HEK293T (cell line): ENCODE data around the gene PHAF1.
A peak's percentile ranks its signal among the peaks of the same experiment; 100 is the strongest.

Source experiments
- CTCF ChIA-PET: fragments of 350-600 bp; formaldehyde crosslinking; extraction: SDS; loops from one replicate; lab custom pipeline; 2021; ENCODE audit warnings: antibody characterized with exemption, inconsistent platforms; lab: Yijun Ruan, JAX
- POLR2A ChIA-PET: fragments of 350-600 bp; formaldehyde crosslinking; extraction: SDS; loops from one replicate; lab custom pipeline; 2020; ENCODE audit warnings: antibody characterized with exemption, inconsistent platforms; lab: Yijun Ruan, JAX
- DNase-seq: peaks from one replicate; pipeline ENCODE4 v3.0.0; 2012; ENCODE audit warnings: mixed read lengths; ENCODE audit errors: extremely low spot score
- ARNT ChIP-seq: fragments of 450-650 bp; IDR thresholded peaks from 2 replicates; pipeline ENCODE4 v1.6.1; 2017; ENCODE audit warnings: mild to moderate bottlenecking
- BHLHE40 ChIP-seq: fragments of 450-650 bp; IDR thresholded peaks from 2 replicates; pipeline ENCODE4 v1.6.1; 2016; ENCODE audit warnings: mild to moderate bottlenecking, moderate library complexity, borderline replicate concordance
- CTBP1 ChIP-seq: fragments of 450-650 bp; IDR thresholded peaks from 2 replicates; pipeline ENCODE4 v1.6.1; 2016; ENCODE audit warnings: borderline replicate concordance
- ELF4 ChIP-seq: fragments of 450-650 bp; IDR thresholded peaks from 2 replicates; pipeline ENCODE4 v1.6.1; 2017; ENCODE audit warnings: antibody characterized with exemption
- FOXA1 ChIP-seq: fragments of 450-650 bp; IDR thresholded peaks from 2 replicates; pipeline ENCODE4 v1.6.1; 2016; ENCODE audit warnings: mild to moderate bottlenecking
- FOXK2 ChIP-seq: fragments of 450-650 bp; IDR thresholded peaks from 2 replicates; pipeline ENCODE4 v1.6.1; 2016; ENCODE audit warnings: mild to moderate bottlenecking
- FOXM1 ChIP-seq: fragments of 450-650 bp; IDR thresholded peaks from 2 replicates; pipeline ENCODE4 v1.6.1; 2017; ENCODE audit warnings: mild to moderate bottlenecking, borderline replicate concordance
- HDGF ChIP-seq: fragments of 450-650 bp; IDR thresholded peaks from 2 replicates; pipeline ENCODE4 v1.6.1; 2017; ENCODE audit warnings: antibody characterized with exemption, borderline replicate concordance
- L3MBTL2 ChIP-seq: fragments of 450-650 bp; conservative IDR thresholded peaks from 2 replicates; pipeline ENCODE4 v1.6.1; 2016; ENCODE audit warnings: mild to moderate bottlenecking
- LEF1 ChIP-seq: fragments of 450-650 bp; IDR thresholded peaks from 2 replicates; pipeline ENCODE4 v1.6.1; 2017; ENCODE audit warnings: mild to moderate bottlenecking, borderline replicate concordance
- NFRKB ChIP-seq: fragments of 450-650 bp; IDR thresholded peaks from 2 replicates; pipeline ENCODE4 v1.6.1; 2016; ENCODE audit warnings: mild to moderate bottlenecking, moderate library complexity
- PKNOX1 ChIP-seq: fragments of 450-650 bp; IDR thresholded peaks from 2 replicates; pipeline ENCODE4 v1.6.1; 2016
- SP1 ChIP-seq: fragments of 450-650 bp; IDR thresholded peaks from 2 replicates; pipeline ENCODE4 v1.6.1; 2017
- SUZ12 ChIP-seq: fragments of 450-650 bp; IDR thresholded peaks from 2 replicates; pipeline ENCODE4 v1.6.1; 2016; ENCODE audit warnings: mild to moderate bottlenecking
- TARDBP ChIP-seq: fragments of 450-650 bp; IDR thresholded peaks from 2 replicates; pipeline ENCODE4 v1.6.1; 2016
- ZNF384 ChIP-seq: fragments of 450-650 bp; IDR thresholded peaks from 2 replicates; pipeline ENCODE4 v1.6.1; 2016

The PHAF1 gene

GRCh38 chr16:67179421-67180080, 69.8 kb downstream of the PHAF1 start:
- DNase-seq: no peak
- ChIA-PET POLR2A (no interaction called here), CTCF (no interaction called here)
- TF ChIP-seq FOXA1 (no peak), L3MBTL2 (no peak), NFRKB (no peak), SUZ12 (no peak), HDGF (no peak), PKNOX1 (no peak), ARNT (no peak), ZNF384 (no peak), FOXK2 (no peak), LEF1 (no peak), ELF4 (no peak), FOXM1 (no peak), SP1 (no peak), BHLHE40 (no peak), TARDBP (no peak), CTBP1 (no peak)

- no peak for TF ChIP-seq BHLHE40
- TF ChIP-seq HDGF: no peak
- no peak for TF ChIP-seq SP1
- TF ChIP-seq PKNOX1: no peak
- no peak for TF ChIP-seq FOXM1
- TF ChIP-seq ARNT: no peak
- no peak for TF ChIP-seq ZNF384
- TF ChIP-seq TARDBP: no peak
- no peak for TF ChIP-seq SUZ12
- no peak for TF ChIP-seq LEF1
- no peak for TF ChIP-seq NFRKB
- TF ChIP-seq FOXK2: no peak
- POLR2A ChIA-PET: no interaction called here
- CTCF ChIA-PET: no interaction called here
- no peak for DNase-seq
Observed at GRCh38 chr16:67180166-67180565, 70.4 kb downstream of the PHAF1 start.

GRCh38 chr16:67181346-67181745, 71.6 kb downstream of the PHAF1 start:
- ChIA-PET CTCF (interaction anchor here (0.9 kb wide), 1 partner anchor 11 kb away, joined by 3 read pairs; the partner anchor contains the start of gene NOL3), POLR2A (no interaction called here)
- no peak for TF ChIP-seq NFRKB
- no peak for TF ChIP-seq FOXA1
- no peak for TF ChIP-seq ZNF384
- no peak for TF ChIP-seq SUZ12
- TF ChIP-seq ARNT: no peak
- no peak for TF ChIP-seq SP1
- TF ChIP-seq CTBP1: no peak
- TF ChIP-seq HDGF: no peak
- TF ChIP-seq TARDBP: no peak
- TF ChIP-seq L3MBTL2: no peak
- no peak for DNase-seq

- CTCF ChIA-PET: interaction anchor here (0.7 to 0.9 kb wide), 3 partner anchors 12 to 27 kb away, joined by 3 read pairs; partner anchors contain the start of gene NOL3
- no peak for DNase-seq
- TF ChIP-seq SUZ12 (no peak), NFRKB (no peak), ELF4 (no peak), L3MBTL2 (no peak), FOXA1 (no peak), HDGF (no peak), SP1 (no peak)
- POLR2A ChIA-PET: interaction anchor here (0.7 to 1.1 kb wide), 2 partner anchors 12 to 228 kb away, joined by 3 to 5 read pairs; partner anchors contain the start of gene NOL3
Observed at GRCh38 chr16:67182288-67182687, 72.5 kb downstream of the PHAF1 start.

GRCh38 chr16:67183284-67183626, 73.5 kb downstream of the PHAF1 start:
- ChIA-PET CTCF (interaction anchor here (0.9 kb wide), 1 partner anchor 13 kb away, joined by 3 read pairs; the partner anchor contains the start of gene NOL3), POLR2A (no interaction called here)
- DNase-seq: no peak
- TF ChIP-seq ELF4 (no peak), BHLHE40 (no peak), FOXM1 (no peak), ZNF384 (no peak), LEF1 (no peak), HDGF (no peak), ARNT (no peak), SP1 (no peak), TARDBP (no peak)

- ChIA-PET POLR2A (interaction anchor here (1.5 kb wide), 1 partner anchor 166 kb away, joined by 5 read pairs; no protein-coding TSS in a partner anchor), CTCF (interaction anchor here (0.6 kb wide), 1 partner anchor 147 kb away, joined by 3 read pairs; no protein-coding TSS in a partner anchor)
- DNase-seq: peak; percentile 97
- TF ChIP-seq FOXA1 (no peak), LEF1 (no peak), ARNT (no peak), SP1 (peak; percentile 77), PKNOX1 (peak; percentile 99), HDGF (no peak), FOXK2 (no peak), SUZ12 (no peak), ZNF384 (no peak), NFRKB (no peak), L3MBTL2 (no peak; the same call in 1 of the 2 replicates)
Observed at GRCh38 chr16:67183627-67184452, 74.1 kb downstream of the PHAF1 start, which contains the start of gene MATCAP1. TSS of gene MATCAP1 (minus strand) at chr16:67183963. CDS start at chr16:67180610, 3,353 bp downstream.
